SH-SY5Y (cell line): ENCODE results near the gene UCP2.

Source experiments
- GATA2 ChIP-seq: IDR thresholded peaks from 2 replicates; pipeline ENCODE4 v1.6.1; 2011; ENCODE audit warnings: mild to moderate bottlenecking, low read depth, low read length
- GATA3 ChIP-seq: IDR thresholded peaks from 2 replicates; pipeline ENCODE4 v1.6.1; 2011; ENCODE audit warnings: low read depth, mild to moderate bottlenecking, low read length, moderate library complexity

DNA sequence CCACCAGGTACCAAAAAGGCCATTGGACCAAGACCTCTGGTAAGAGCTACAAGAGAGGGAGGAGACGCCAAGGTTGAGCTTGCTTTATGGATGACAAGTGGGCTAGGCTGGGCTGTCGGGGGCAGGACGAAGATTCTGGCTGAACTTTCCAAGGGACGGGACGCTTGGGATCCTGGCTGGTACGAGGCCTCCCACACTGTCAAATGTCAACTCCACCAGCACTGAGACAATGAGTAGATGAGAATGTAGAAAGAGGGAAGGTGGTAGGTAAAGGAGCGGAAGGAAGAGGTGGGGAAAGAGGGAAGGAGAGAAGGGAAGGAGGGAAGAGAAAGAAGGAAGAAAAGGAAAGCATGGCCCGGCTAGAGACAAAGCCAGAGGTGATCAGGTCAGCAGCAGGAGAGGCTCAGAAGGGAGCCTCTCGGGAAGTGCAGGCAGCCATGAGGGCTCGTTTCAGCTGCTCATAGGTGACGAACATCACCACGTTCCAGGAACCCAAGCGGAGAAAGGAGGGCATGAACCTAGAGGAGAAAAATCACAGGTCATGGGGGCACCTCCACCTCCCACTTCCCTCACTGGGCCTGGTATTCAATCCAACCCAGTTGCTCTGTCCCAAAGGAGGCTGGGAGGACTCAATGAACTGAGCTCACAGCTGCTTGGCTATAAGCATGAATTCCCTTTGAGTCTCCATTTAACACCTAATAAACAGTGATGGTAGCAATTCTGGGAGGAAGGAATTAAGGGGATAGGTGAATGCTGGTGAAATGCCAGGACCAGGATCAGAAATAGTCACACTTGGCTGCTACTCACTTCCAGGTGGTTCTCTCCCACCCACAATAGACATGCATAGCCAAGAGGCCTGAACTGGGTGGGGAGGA lies 7.8 kb downstream of the UCP2 start:
- TF ChIP-seq GATA2: no peak
- no peak for TF ChIP-seq GATA3
